AG08395 (cell line): ENCODE data around the gene NSG2.
"Not testable (repeated sequence)": the region's sequence is repeated elsewhere in the genome, so short reads cannot be mapped to it uniquely, and the experiment has no call there.

Source experiments
- DNase-seq: peaks from one replicate; pipeline ENCODE4 v3.0.0; 2012; ENCODE audit warnings: mixed read lengths, low spot score

The NSG2 gene

GRCh38 chr5:174101195-174101730 lies 55.8 kb downstream of the NSG2 start:
- DNase-seq, result no peak

DNA sequence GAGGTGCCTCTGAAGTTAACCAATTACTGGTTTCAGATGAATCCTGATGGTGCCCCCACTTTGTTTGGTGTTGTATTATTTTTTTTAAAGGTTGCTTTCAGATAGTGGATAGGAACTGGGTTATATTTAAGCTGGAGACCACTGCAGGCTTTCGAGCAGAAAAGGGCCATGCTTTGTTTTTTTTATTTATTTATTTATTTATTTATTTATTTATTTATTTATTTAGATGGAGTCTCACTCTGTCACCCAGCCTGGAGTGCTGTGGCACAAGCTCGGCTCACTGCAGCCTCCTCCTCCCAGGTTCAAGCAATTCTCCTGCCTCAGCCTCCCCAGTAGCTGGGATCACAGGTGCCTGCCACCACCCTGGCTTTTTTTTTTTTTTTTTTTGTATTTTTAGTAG lies 57.1 kb downstream of the NSG2 start:
- not testable (repeated sequence) for DNase-seq

DNA sequence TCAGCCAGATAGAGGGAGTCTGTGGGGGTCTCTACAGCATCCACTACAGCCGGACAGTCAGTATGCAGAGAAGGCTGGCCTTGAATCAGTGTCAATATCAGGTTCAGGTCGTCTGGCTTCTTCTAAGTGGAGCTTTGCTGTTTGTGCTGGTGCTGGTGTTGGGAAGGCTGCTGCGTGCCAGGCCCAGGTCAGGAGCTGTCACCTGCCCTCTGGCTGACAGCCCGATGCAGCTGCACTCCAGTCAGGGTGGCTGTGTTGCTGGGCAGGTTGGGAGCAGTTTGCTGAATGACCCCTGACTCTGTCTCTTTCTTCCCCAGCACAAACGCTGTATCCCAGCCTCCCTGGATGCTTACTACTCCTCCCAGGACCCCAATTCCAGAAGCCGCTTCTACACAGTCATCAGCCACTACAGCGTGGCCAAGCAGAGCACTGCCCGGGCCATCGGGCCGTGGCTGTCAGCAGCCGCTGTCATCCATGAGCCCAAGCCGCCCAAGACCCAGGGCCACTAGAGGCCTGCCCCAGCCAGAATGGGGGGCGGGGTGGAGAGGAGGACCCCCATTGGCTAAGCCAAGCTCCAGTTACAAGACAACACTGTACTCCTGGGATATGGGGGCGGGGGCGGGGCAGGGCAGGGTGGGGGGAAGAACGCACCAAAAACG lies 61.6 kb downstream of the NSG2 start:
- DNase-seq, result no peak

GRCh38 chr5:174108745-174109144 lies 63.2 kb downstream of the NSG2 start:
- DNase-seq, result no peak

- no peak for DNase-seq
Measured at GRCh38 chr5:174109698-174110260, 64.3 kb downstream of the NSG2 start.

DNA sequence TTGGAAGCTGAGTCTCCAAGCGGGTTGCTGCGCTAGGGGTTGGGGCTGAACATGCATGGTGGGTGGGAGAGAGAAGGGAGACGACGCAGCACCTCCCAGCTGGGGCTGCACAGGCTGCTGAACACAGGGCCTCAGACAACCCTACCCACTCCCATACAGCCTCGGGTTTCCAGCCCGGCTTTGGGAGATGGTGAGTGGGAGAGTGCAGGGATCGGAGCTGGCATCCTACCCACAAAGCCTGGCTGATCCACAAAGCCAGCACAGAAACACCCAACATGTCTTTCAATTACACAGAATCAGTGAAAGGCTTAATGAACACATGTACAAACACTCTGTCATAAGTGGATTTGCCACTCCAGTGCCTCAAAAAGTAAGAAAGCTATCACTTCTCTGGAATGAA lies 64.8 kb downstream of the NSG2 start:
- no peak for DNase-seq

- DNase-seq, result no peak
Measured at GRCh38 chr5:174111287-174111973, 65.9 kb downstream of the NSG2 start.

GRCh38 chr5:174115226-174115625 lies 69.7 kb downstream of the NSG2 start:
- DNase-seq, result no peak

- no peak for DNase-seq
Measured at GRCh38 chr5:174118823-174119467, 73.4 kb downstream of the NSG2 start.

DNA sequence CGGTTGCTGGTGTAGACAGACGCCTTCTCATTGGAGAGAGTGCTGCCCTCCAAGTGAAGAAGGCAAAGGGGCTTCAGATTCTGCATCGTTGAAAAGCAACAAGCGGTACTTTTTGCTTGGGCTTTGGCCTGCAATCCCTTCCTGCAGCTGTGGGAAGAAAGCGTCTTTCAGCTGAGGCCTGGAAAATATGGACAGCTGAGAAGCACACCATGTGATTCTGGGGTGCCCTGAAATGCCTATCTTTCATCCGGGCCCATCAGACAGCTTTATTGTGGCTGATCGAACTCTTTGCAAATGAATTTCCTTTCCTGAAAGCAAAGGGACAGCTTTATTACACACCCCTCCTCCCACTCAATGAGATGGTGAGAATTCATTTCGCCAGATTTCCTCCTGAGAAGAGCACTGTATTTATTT lies 74.0 kb downstream of the NSG2 start:
- DNase-seq, result no peak

- no peak for DNase-seq
Measured at GRCh38 chr5:174120401-174121005, 75.0 kb downstream of the NSG2 start.

- no peak for DNase-seq
Measured at GRCh38 chr5:174134545-174134944, 89.0 kb downstream of the NSG2 start.

DNA sequence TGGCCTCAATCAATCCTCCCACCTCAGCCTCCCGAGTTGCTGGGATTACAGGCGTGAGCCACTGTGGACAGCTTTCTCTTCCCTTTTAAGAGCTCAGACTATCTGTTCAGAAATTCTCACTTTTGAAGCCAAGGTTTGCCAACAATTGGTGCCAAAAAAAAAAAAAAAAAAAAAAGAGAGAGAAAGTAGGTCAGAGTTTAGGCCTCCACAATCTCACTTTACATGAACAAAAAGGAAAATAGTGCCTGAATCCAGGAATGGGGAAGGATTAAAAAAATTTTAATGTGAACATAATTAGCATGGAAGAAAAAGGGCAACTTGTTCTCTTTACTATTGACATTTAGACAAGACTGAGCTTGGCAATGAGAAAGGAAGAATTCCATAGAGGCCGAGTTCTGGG lies 94.1 kb downstream of the NSG2 start:
- DNase-seq, result no peak

- DNase-seq, result no peak
Measured at GRCh38 chr5:174140452-174141020, 95.0 kb downstream of the NSG2 start.

DNA sequence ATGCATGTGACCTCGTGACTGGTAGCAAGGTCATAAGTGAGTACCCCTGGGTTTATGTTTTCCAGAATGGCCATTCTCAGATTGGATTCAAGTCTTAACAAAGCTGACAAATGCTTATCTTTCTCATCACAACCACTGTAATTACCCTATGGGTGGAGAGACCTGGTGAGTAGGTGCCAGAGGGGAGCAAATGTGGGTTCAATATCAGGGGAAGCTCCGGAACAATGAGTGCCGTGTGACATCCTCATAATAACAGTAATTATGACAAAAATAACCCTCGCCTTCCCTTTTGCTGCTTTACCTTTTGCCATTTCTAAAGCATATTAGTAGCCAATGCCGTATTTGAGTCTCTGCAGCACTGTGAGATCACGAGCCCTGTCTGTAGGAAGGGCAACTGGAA lies 95.9 kb downstream of the NSG2 start:
- no peak for DNase-seq

- DNase-seq, result no peak
Measured at GRCh38 chr5:174145091-174145490, 99.6 kb downstream of the NSG2 start.

DNA sequence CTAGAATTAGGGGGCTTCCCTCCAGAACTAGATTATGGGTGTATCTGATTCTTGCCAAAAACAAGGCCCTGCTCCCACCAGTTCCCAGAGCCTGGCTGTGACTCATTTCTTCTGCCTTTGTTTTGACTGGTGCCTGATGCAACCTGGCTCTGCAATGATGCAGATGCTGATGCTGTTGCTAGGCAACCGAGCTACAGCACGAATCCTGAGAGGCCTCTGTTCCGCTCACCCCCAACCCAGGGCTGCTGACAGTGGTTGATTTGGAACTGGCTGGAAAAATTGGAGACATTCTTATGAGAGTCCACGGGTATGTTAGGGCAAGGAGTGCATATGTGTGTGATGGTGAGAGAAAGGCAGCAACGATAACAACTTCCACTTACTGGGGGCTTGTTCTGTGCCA lies 100.3 kb downstream of the NSG2 start:
- DNase-seq, result no peak

- no peak for DNase-seq
Measured at GRCh38 chr5:174146556-174146955, 101.0 kb downstream of the NSG2 start.

DNA sequence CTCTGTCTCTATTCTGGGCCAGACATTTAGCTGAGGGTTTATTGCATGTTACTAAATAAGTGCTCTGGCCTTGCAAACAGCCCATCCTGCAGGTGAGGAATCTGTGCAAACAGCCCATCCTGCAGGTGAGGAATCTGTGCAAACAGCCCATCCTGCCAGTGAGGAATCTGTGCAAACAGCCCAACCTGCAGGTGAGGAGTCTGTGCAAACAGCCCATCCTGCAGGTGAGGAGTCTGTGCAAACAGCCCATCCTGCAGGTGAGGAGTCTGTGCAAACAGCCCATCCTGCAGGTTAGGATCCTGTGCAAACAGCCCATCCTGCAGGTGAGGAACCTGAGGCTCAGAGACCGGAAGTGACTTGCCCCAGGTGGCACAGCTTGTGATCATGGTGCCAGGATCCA lies 101.5 kb downstream of the NSG2 start:
- DNase-seq, result not testable (repeated sequence)

DNA sequence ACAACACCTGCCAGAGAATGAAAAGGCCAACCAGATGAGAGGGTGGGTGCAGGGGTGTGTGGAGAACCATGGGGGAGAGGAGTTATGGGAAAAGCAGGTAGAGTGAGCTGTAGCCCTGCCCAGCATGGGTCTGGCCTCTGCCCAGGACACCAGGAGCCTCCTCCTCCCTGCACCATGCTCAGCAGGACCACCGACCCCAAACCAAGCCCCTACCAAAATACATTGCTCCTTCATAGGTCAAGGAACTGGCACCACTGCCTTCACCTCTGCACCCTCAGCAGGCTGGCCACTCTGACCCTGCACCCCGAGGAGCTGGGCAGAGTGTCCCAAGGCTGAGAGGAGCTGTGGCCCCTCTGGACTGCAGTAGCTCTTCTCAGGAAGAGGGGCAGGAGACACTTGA lies 102.0 kb downstream of the NSG2 start:
- no peak for DNase-seq

DNA sequence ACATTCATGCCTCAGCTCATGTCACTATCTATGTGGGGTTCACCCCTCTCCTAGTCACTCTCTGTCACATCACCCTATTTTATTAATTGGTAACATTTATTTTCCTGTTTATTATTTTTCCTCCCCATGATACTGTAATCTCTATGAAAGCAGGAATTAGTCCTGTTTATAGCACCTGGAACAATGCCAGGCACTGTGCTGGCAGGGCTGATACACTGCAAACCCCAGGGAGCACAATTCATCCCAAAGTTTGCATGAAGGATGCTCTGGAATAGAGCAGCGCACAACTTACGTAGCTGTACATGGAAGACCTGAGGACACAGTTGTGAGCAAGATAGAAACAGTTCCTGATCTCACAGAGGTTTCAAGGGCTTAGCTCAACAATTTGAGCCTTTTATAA lies 103.2 kb downstream of the NSG2 start:
- no peak for DNase-seq

DNA sequence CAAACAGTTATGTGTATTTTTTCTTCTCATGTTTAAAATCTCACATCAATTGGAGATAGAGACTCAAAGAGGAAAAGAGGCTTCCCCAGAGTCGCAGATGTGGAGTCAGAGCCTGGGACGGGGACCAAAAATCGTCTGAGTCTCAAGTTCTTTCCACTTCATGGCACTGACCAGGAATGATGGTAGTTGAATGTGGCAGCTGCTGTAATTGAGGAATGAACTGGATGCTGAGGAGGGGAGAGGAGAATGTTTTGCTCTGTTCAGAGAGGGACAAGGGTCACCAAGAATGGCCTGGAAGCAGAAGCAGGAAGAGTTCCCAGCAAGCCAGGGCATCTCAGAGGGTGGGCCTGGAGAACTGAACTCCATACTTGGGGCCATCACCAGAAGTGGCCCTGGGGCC lies 103.9 kb downstream of the NSG2 start:
- DNase-seq, result no peak
